Transverse colon (tissue), 4 donors: ENCODE measurements around the gene CPNE4. TPM values are rescaled to one million over a fixed set of nuclear protein-coding genes. Genes with fewer than 3 reads are reported as not detected.
"Not testable (repeated sequence)": the region's sequence is repeated elsewhere in the genome, so short reads cannot be mapped to it uniquely, and the experiment has no call there.

Experiments used
- DNase-seq: peaks from one replicate; pipeline ENCODE4 v3.0.0-alpha.2; 2019
- H3K27ac ChIP-seq, 4 donors: fragments of 200-600 bp; sonication (generic); 2 replicates each; pipeline ENCODE4 v1.5.1; 2016 to 2018; ENCODE audit warnings: inconsistent platforms in 4 of 4
- H3K27me3 ChIP-seq: fragments of 200-600 bp; sonication (generic); 2 replicates; pipeline ENCODE4 v1.5.1; 2017; ENCODE audit warnings: inconsistent platforms
- H3K36me3 ChIP-seq, 4 donors: fragments of 200-600 bp; sonication (generic); 2 replicates each; pipeline ENCODE4 v1.5.1; 2017 to 2019; ENCODE audit warnings: inconsistent platforms in 4 of 4
- H3K4me1 ChIP-seq, 4 donors: fragments of 200-600 bp; sonication (generic); 2 replicates each; pipeline ENCODE4 v1.5.1; 2017 to 2020; ENCODE audit warnings: inconsistent platforms in 4 of 4
- H3K4me3 ChIP-seq, 4 donors: fragments of 200-600 bp; sonication (generic); 1 replicate in 1 of 4; 2 replicates in 3 of 4; pipeline versions ENCODE4 v1.5.1 to v1.6.1; 2017 to 2019; ENCODE audit warnings: inconsistent platforms in 4 of 4
- H3K9me3 ChIP-seq, 2 donors: fragments of 200-600 bp; sonication (generic); 2 replicates each; pipeline ENCODE4 v1.5.1; 2017 to 2019; ENCODE audit warnings: inconsistent platforms in 2 of 2
- EP300 ChIP-seq: sonication (generic); formaldehyde crosslinking; IDR thresholded peaks from one replicate; pipeline ENCODE4 v1.6.1; 2017; ENCODE audit warnings: antibody characterized with exemption, low read depth
- POLR2A ChIP-seq: fragments of 450-650 bp; IDR thresholded peaks from one replicate; pipeline ENCODE4 v1.6.1; 2016; ENCODE audit warnings: antibody characterized with exemption, mild to moderate bottlenecking, moderate library complexity
- POLR2AphosphoS5 ChIP-seq, 3 donors: sonication (generic); formaldehyde crosslinking; IDR thresholded peaks; one replicate each; pipeline ENCODE4 v1.6.1; 2016; ENCODE audit warnings: antibody characterized with exemption in 3 of 3
- WGBS, 2 donors: methylation state at CpG; one replicate each; pipeline ENCODE4 v1.1.5; 2018; ENCODE audit warnings: low coverage in 1 of 2; 5-methylcytosine and 5-hydroxymethylcytosine counted together
- in situ Hi-C, 4 donors: fragments of 200-750 bp; cut with MboI; loops; one replicate each; pipeline versions ENCODE4 v1.15.0 to v1.15.1; 2017; ENCODE audit warnings: low sequenced_read_pairs in 3 of 4, low pct_ligation_motif_present in 1 of 4, low pct_unique_long_range_greater_than_20kb in 1 of 4
- intact Hi-C: fragments of 100-400 bp; cut with DNase I; formaldehyde crosslinking; loops from one replicate; pipeline ENCODE4 v1.15.1; 2023; ENCODE audit warnings: low total_unique reads
- total RNA-seq, 4 donors: library from RNA; depleted of rRNA; stranded (reverse); fragments of >200 nt; gene quantifications; one replicate each; pipeline ENCODE4 v1.1.0, GENCODE V29; 2016
- TF ChIP-seq, protein P1 (sequence below), 5 experiments: fragments of 200-600 bp in 3 of 5; fragments of 450-650 bp in 2 of 5; sonication (generic) in 3 of 5; IDR thresholded peaks; 1 replicate in 2 of 5; 2 replicates in 3 of 5; pipeline ENCODE4 v1.5.1; 2016 to 2017; ENCODE audit warnings: antibody characterized with exemption in 5 of 5, inconsistent platforms in 3 of 5, mild to moderate bottlenecking in 2 of 5, moderate library complexity in 1 of 5

CPNE4 gene
- total RNA-seq, 4 donors from 2014 or later: 0.16 to 1.5 TPM; not detected in 2

DNA sequence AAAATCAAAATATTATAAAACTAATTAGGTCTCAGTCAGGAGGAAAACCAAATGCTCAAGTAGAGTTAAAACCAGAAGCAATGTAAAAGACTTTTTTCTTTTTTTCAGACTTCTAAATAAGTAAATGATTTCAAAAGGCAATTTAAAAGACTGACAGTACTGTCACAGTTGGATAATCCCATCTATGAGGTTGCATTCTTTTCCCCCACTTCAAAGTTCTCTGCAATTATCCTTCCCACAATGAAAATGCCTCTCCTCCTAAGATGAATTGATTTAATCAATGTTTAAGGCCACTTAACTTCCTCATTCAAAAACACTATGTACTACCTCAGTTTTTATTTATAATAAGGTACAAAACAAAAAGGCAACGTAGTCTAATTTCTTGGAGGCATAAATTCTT is 540.1 kb downstream of the CPNE4 start:
- intact Hi-C loops: no loop called here
- Histone ChIP-seq H3K27me3 (no peaks in the 10 kb centered on the region), H3K4me3 (no peak overlapping the region), H3K4me1 (no peaks in the 10 kb centered on the region), H3K27ac (no peak overlapping the region), H3K36me3 (peaks cover 0 to 65% (median 15%) of the 10 kb centered on the region in 4 donors), H3K9me3 (no peaks in the 10 kb centered on the region)
- no peak for DNase-seq
- in situ Hi-C loops: no loop called here
- TF ChIP-seq EP300: no peak
- no peak for TF ChIP-seq POLR2A
- TF ChIP-seq POLR2AphosphoS5 (IDR thresholded peaks at IDR 0.05): no peak
- TF ChIP-seq, protein P1, sequence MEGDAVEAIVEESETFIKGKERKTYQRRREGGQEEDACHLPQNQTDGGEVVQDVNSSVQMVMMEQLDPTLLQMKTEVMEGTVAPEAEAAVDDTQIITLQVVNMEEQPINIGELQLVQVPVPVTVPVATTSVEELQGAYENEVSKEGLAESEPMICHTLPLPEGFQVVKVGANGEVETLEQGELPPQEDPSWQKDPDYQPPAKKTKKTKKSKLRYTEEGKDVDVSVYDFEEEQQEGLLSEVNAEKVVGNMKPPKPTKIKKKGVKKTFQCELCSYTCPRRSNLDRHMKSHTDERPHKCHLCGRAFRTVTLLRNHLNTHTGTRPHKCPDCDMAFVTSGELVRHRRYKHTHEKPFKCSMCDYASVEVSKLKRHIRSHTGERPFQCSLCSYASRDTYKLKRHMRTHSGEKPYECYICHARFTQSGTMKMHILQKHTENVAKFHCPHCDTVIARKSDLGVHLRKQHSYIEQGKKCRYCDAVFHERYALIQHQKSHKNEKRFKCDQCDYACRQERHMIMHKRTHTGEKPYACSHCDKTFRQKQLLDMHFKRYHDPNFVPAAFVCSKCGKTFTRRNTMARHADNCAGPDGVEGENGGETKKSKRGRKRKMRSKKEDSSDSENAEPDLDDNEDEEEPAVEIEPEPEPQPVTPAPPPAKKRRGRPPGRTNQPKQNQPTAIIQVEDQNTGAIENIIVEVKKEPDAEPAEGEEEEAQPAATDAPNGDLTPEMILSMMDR (IDR thresholded peaks at IDR 0.05): no peak
- WGBS, 2 donors: 94 to 97% methylated on average over 1 of the region's 1 CpG

DNA sequence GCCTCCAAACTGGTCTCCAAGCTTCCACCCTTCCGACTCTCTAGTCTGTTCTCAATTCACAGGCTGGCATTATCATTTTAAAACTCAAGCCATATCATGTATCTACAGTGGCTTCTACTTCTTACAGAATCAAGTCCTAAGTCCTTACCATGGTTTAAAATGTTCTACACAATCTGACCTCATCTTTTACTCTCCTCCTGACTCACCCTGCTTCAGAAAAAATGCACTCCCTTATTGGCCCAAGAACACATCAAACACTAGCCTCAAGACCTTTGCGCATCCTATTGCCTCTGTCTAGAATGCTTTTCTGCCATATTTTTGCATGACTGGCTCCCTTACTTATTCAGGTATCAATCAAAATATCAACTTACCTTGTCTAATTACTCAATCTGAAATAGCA is 543.0 kb downstream of the CPNE4 start:
- 80 to 100% methylated on average over 2 of the region's 2 CpGs for WGBS, 2 donors
- Histone ChIP-seq H3K4me3 (no peak overlapping the region), H3K36me3 (peaks cover 0 to 60% (median 9%) of the 10 kb centered on the region in 4 donors), H3K4me1 (no peaks in the 10 kb centered on the region), H3K9me3 (no peaks in the 10 kb centered on the region), H3K27ac (no peak overlapping the region), H3K27me3 (no peaks in the 10 kb centered on the region)
- TF ChIP-seq POLR2A: no peak
- TF ChIP-seq, protein P1 (IDR thresholded peaks at IDR 0.05): no peak
- no peak for TF ChIP-seq POLR2AphosphoS5 (IDR thresholded peaks at IDR 0.05)
- TF ChIP-seq EP300: no peak
- in situ Hi-C loops: no loop called here
- no peak for DNase-seq
- intact Hi-C loops: no loop called here

DNA sequence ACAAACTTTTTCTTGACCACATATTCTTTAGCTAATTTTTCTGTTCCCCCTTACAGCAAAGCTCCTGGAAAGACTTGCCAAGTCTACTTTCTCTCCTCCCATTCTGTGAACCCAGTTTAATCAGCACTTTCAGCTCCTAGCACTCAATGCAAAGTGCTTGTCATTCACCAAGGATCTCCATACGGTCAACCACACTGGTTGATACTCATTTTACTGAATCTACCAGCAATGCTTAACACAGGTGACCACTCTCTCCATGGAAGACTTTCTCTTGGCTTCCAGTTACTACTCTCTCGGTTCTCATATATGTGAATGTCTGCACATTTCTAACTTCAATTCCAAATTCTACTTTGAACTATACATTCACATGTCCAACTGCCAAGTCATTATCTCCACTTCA is 543.7 kb downstream of the CPNE4 start:
- no peak overlapping the region for H3K4me3 ChIP-seq
- H3K4me1 ChIP-seq: no peaks in the 10 kb centered on the region
- DNase-seq: no peak
- 90% methylated on average over 2 of the region's 2 CpGs; no CpG with 5 or more reads in 1 of the 2 donors for WGBS, 2 donors
- H3K27me3 ChIP-seq: no peaks in the 10 kb centered on the region
- no peak overlapping the region for H3K27ac ChIP-seq
- intact Hi-C loops: no loop called here
- no peaks in the 10 kb centered on the region for H3K9me3 ChIP-seq
- in situ Hi-C loops: no loop called here
- no peak for TF ChIP-seq POLR2AphosphoS5 (IDR thresholded peaks at IDR 0.05)
- TF ChIP-seq, protein P1 (IDR thresholded peaks at IDR 0.05): no peak
- TF ChIP-seq EP300: no peak
- no peak for TF ChIP-seq POLR2A
- H3K36me3 ChIP-seq: peaks cover 0 to 55% (median 7%) of the 10 kb centered on the region in 4 donors

DNA sequence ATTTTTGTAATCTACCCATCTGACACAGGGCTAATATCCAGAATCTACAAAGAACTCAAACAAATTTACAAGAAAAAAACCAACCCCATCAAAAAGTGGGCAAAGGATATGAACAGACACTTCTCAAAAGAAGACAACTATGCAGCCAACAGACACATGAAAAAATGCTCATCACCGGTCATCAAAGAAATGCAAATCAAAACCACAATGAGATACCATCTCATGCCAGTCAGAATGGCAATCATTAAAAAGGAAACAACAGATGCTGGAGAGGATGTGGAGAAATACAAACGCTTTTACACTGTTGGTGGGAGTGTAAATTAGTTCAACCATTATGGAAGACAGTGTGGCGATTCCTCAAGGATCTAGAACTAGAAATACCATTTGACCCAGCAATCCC is 548.3 kb downstream of the CPNE4 start:
- in situ Hi-C loops, intact Hi-C loops, H3K27ac ChIP-seq, H3K4me3 ChIP-seq, DNase-seq, H3K4me1 ChIP-seq, H3K9me3 ChIP-seq, H3K27me3 ChIP-seq: not testable (repeated sequence)
- WGBS, 2 donors: 89 to 100% methylated on average over 2 to 3 of the region's 3 CpGs
- H3K36me3 ChIP-seq: peaks cover 0 to 39% (median 5%) of the 10 kb centered on the region in 4 donors

DNA sequence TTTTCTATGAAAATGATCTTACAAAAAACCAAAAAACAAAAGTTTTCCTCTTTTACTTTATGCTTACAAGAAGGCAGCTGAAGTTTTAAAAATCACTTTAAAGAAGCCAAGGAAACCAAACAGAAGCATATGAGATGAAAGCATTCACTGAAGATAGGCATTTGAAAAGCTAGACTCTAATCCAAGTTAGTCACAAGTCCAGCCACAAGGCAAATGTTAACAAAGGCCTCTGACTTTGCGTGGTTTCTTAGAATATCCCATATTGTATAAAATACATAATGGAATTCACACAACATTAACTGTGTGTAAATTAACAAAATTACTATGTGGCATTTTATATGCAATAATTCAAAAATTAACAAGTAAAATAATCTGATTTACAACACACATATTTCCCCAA is 549.7 kb downstream of the CPNE4 start:
- Histone ChIP-seq H3K27me3 (no peaks in the 10 kb centered on the region), H3K4me3 (no peak overlapping the region), H3K36me3 (peaks cover 0 to 37% (median 5%) of the 10 kb centered on the region in 4 donors), H3K27ac (no peak overlapping the region), H3K4me1 (no peaks in the 10 kb centered on the region), H3K9me3 (no peaks in the 10 kb centered on the region)
- 88 to 100% methylated on average over 1 of the region's 1 CpG for WGBS, 2 donors
- no peak for DNase-seq
- in situ Hi-C loops: no loop called here
- TF ChIP-seq EP300: no peak
- TF ChIP-seq, protein P1 (IDR thresholded peaks at IDR 0.05): no peak
- no peak for TF ChIP-seq POLR2AphosphoS5 (IDR thresholded peaks at IDR 0.05)
- TF ChIP-seq POLR2A: no peak
- intact Hi-C loops: no loop called here
